Kidney tubule cell (primary cell): ENCODE measurements around the gene IGHMBP2.
"Not testable (repeated sequence)": the region's sequence is repeated elsewhere in the genome, so short reads cannot be mapped to it uniquely, and the experiment has no call there.

ENCODE experiments used
- DNase-seq: peaks from one replicate; pipeline ENCODE4 v3.0.0-alpha.2; 2018; ENCODE audit warnings: low spot score

Gene IGHMBP2

GRCh38 chr11:68961245-68961644, 57.6 kb downstream of the IGHMBP2 start:
- DNase-seq = no peak

GRCh38 chr11:68962527-68963250, 59.0 kb downstream of the IGHMBP2 start:
- DNase-seq = no peak

GRCh38 chr11:68963779-68964178, 60.1 kb downstream of the IGHMBP2 start:
- DNase-seq = peak; percentile 21

GRCh38 chr11:68965901-68966853, 62.5 kb downstream of the IGHMBP2 start:
- no peak for DNase-seq

GRCh38 chr11:68966894-68967780, 63.4 kb downstream of the IGHMBP2 start:
- DNase-seq = no peak

GRCh38 chr11:68968306-68969250, 64.9 kb downstream of the IGHMBP2 start:
- no peak for DNase-seq

GRCh38 chr11:68969386-68969785, 65.7 kb downstream of the IGHMBP2 start:
- DNase-seq = no peak

GRCh38 chr11:68970921-68971636, 67.4 kb downstream of the IGHMBP2 start:
- DNase-seq = no peak

- no peak for DNase-seq
Measured at GRCh38 chr11:68973219-68973618, 69.5 kb downstream of the IGHMBP2 start.

- not testable (repeated sequence) for DNase-seq
Measured at GRCh38 chr11:68973706-68974105, 70.0 kb downstream of the IGHMBP2 start.

- no peak for DNase-seq
Measured at GRCh38 chr11:68974421-68975194, 70.9 kb downstream of the IGHMBP2 start.

GRCh38 chr11:68976095-68976494, 72.4 kb downstream of the IGHMBP2 start:
- DNase-seq = no peak

GRCh38 chr11:68976563-68976962, 72.9 kb downstream of the IGHMBP2 start:
- DNase-seq = no peak

- DNase-seq = no peak
Measured at GRCh38 chr11:68977781-68978625, 74.3 kb downstream of the IGHMBP2 start.

- no peak for DNase-seq
Measured at GRCh38 chr11:68978626-68978930, 74.9 kb downstream of the IGHMBP2 start.

- DNase-seq = no peak
Measured at GRCh38 chr11:68978931-68979594, 75.4 kb downstream of the IGHMBP2 start.

GRCh38 chr11:68979931-68980775, 76.5 kb downstream of the IGHMBP2 start:
- no peak for DNase-seq
